OCI-LY3 (cell line): ENCODE results near the gene MYBPHL.

Experiments used
- H2AFZ ChIP-seq: fragments of 200-600, 300-600 bp; shearing (Covaris generic); 2 replicates; pipeline ENCODE4 v1.6.0; 2014; ENCODE audit warnings: antibody characterized with exemption, low read depth, low read length
- H3K27ac ChIP-seq: fragments of 200-600, 300-600 bp; sonication (generic); 2 replicates; pipeline ENCODE4 v1.5.1; 2014; ENCODE audit warnings: mild to moderate bottlenecking, low read length, moderate library complexity, mixed read lengths
- H3K27me3 ChIP-seq: fragments of 200-600, 300-600 bp; sonication (generic); 2 replicates; pipeline ENCODE4 v1.6.1; 2014; ENCODE audit warnings: low read depth, low read length, mixed read lengths
- H3K36me3 ChIP-seq: fragments of 200-600, 300-600 bp; sonication (generic); replicated peaks from 2 replicates; pipeline ENCODE3; 2014; ENCODE audit warnings: low read depth, low read length, mixed read lengths
- H3K4me1 ChIP-seq: fragments of 300-600, 200-600 bp; sonication (generic); 2 replicates; pipeline ENCODE4 v1.6.1; 2014; ENCODE audit warnings: low read length, mixed read lengths
- H3K4me2 ChIP-seq: fragments of 200-600, 300-600 bp; sonication (generic); 2 replicates; pipeline ENCODE4 v1.6.1; 2014; ENCODE audit warnings: low read length, mixed read lengths
- H3K4me3 ChIP-seq: fragments of 300-600, 200-600 bp; sonication (generic); 2 replicates; pipeline ENCODE4 v1.5.1; 2014; ENCODE audit warnings: antibody characterized with exemption, mild to moderate bottlenecking, low read length, moderate library complexity
- H3K79me2 ChIP-seq: fragments of 300-600, 200-600 bp; shearing (Covaris generic); 2 replicates; pipeline ENCODE4 v1.6.1; 2014; ENCODE audit warnings: mild to moderate bottlenecking, low read length, mixed read lengths
- H3K9ac ChIP-seq: fragments of 300-600, 200-600 bp; shearing (Covaris generic); 2 replicates; pipeline ENCODE4 v1.6.0; 2014; ENCODE audit warnings: mild to moderate bottlenecking, low read length, moderate library complexity
- H3K9me3 ChIP-seq: fragments of 200-600, 300-600 bp; shearing (Covaris generic); 2 replicates; pipeline ENCODE4 v1.6.1; 2014; ENCODE audit warnings: low read length, mixed read lengths; ENCODE audit not compliant: insufficient read depth
- H4K20me1 ChIP-seq: fragments of 200-600, 300-600 bp; sonication (generic); 2 replicates; pipeline ENCODE4 v1.6.1; 2016; ENCODE audit warnings: low read length, mixed read lengths; ENCODE audit not compliant: insufficient read depth
- EZH2phosphoT487 ChIP-seq: fragments of 200-600 bp; shearing (Covaris generic); IDR thresholded peaks from 2 replicates; pipeline ENCODE4 v1.6.1; 2018; ENCODE audit warnings: antibody characterized with exemption, mixed run types, low read depth
- TF ChIP-seq, protein P1 (sequence below): fragments of 200-600, 300-600 bp; sonication (generic); IDR thresholded peaks from 2 replicates; pipeline ENCODE4 v1.5.1; 2014; ENCODE audit warnings: antibody characterized with exemption, low read length, low read depth

The MYBPHL gene

GRCh38 chr1:109296782-109297181 is 10.0 kb downstream of the MYBPHL start:
- Histone ChIP-seq H3K36me3 (no peaks in the 10 kb centered on the region), H3K9me3 (no peaks in the 10 kb centered on the region), H3K4me1 (peaks cover 7% of the 10 kb centered on the region), H4K20me1 (no peaks in the 10 kb centered on the region), H3K27me3 (peaks cover 14% of the 10 kb centered on the region), H3K4me3 (no peak overlapping the region), H2AFZ (no peak overlapping the region), H3K79me2 (no peaks in the 10 kb centered on the region), H3K9ac (no peak overlapping the region), H3K27ac (no peak overlapping the region), H3K4me2 (no peak overlapping the region)
- TF ChIP-seq, protein P1, sequence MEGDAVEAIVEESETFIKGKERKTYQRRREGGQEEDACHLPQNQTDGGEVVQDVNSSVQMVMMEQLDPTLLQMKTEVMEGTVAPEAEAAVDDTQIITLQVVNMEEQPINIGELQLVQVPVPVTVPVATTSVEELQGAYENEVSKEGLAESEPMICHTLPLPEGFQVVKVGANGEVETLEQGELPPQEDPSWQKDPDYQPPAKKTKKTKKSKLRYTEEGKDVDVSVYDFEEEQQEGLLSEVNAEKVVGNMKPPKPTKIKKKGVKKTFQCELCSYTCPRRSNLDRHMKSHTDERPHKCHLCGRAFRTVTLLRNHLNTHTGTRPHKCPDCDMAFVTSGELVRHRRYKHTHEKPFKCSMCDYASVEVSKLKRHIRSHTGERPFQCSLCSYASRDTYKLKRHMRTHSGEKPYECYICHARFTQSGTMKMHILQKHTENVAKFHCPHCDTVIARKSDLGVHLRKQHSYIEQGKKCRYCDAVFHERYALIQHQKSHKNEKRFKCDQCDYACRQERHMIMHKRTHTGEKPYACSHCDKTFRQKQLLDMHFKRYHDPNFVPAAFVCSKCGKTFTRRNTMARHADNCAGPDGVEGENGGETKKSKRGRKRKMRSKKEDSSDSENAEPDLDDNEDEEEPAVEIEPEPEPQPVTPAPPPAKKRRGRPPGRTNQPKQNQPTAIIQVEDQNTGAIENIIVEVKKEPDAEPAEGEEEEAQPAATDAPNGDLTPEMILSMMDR: no peak
- TF ChIP-seq EZH2phosphoT487: no peak

DNA sequence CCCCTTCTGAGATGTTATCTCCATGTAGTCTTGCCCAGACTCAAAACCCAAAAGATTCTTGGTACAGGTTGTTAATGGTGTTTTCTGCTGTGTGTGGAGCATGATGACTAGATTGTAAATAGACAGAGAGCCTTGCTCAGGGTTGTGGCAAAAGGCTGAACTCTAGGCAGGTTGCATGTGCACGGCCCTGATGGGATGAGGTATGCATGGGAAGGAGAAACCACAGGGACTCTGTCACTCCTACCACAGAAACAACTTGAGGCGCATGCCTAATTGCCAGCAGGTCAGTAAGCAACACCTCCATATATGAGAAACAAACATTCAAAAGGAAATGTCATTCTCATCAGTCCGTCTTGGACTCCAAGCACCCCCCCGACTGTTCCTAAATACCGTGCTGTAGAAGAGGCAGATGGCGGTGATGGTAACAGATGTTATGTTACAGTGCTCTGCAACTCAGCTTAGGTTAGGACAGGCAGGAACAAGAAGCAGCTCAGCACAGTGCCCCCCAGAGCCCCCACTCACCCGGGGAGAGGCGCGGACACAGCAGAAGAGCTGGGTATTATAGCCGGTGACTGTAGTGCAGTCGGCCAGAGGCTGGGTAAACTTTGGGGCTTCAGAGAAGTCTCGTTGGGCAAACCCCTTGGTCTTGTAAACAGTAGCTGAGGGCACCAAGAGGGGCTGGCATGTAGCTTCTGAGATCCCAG is 10.9 kb downstream of the MYBPHL start:
- no peak overlapping the region for H3K4me3 ChIP-seq
- no peak overlapping the region for H3K27ac ChIP-seq
- no peaks in the 10 kb centered on the region for H3K9me3 ChIP-seq
- peaks cover 14% of the 10 kb centered on the region for H3K27me3 ChIP-seq
- H3K79me2 ChIP-seq: no peaks in the 10 kb centered on the region
- no peaks in the 10 kb centered on the region for H3K36me3 ChIP-seq
- no peak overlapping the region for H2AFZ ChIP-seq
- no peak overlapping the region for H3K9ac ChIP-seq
- TF ChIP-seq, protein P1: no peak
- no peak for TF ChIP-seq EZH2phosphoT487
- H3K4me1 ChIP-seq: peaks cover 7% of the 10 kb centered on the region
- no peak overlapping the region for H3K4me2 ChIP-seq
- no peaks in the 10 kb centered on the region for H4K20me1 ChIP-seq

GRCh38 chr1:109294481-109294880 is 12.3 kb downstream of the MYBPHL start:
- Histone ChIP-seq H2AFZ (no peak overlapping the region), H4K20me1 (no peaks in the 10 kb centered on the region), H3K36me3 (no peaks in the 10 kb centered on the region), H3K79me2 (no peaks in the 10 kb centered on the region), H3K27ac (no peak overlapping the region), H3K27me3 (peaks cover 14% of the 10 kb centered on the region), H3K4me2 (no peak overlapping the region), H3K9ac (no peak overlapping the region), H3K4me1 (peaks cover 7% of the 10 kb centered on the region), H3K4me3 (no peak overlapping the region), H3K9me3 (no peaks in the 10 kb centered on the region)
- TF ChIP-seq, protein P1: no peak
- TF ChIP-seq EZH2phosphoT487: no peak

DNA sequence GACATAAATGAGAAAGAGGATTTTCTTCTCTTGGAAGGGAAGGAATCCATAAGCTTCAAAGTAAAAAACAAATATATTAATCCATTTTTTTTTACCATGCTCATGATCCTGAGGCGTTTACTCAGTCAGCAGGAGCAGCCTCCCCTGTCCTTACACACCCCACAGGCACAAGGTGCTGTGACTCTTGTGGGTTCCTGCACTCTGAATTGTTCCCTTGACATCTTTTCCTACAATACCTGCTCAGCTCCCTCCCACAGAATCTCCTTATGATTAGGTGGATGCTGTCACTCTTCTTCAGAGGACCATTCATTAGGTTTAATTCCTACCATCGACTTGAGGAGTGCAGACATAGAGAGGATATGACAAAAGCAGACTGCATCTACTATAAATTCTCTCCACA is 13.8 kb downstream of the MYBPHL start:
- Histone ChIP-seq H3K4me3 (no peak overlapping the region), H3K27me3 (peaks cover 14% of the 10 kb centered on the region), H3K4me1 (peaks cover 7% of the 10 kb centered on the region), H3K27ac (no peak overlapping the region), H4K20me1 (no peaks in the 10 kb centered on the region), H3K9me3 (no peaks in the 10 kb centered on the region), H3K79me2 (no peaks in the 10 kb centered on the region), H2AFZ (no peak overlapping the region), H3K36me3 (no peaks in the 10 kb centered on the region), H3K9ac (no peak overlapping the region), H3K4me2 (no peak overlapping the region)
- no peak for TF ChIP-seq EZH2phosphoT487
- TF ChIP-seq, protein P1: no peak
